Peyer's patch (tissue), 4 donors: ENCODE data around the gene DHX34.
"Not testable (repeated sequence)": the region's sequence is repeated elsewhere in the genome, so short reads cannot be mapped to it uniquely, and the experiment has no call there.

ENCODE experiments used
- POLR2A ChIP-seq, 2 donors: fragments of 450-650 bp; IDR thresholded peaks; one replicate each; pipeline ENCODE4 v1.5.1; 2017; ENCODE audit warnings: antibody characterized with exemption in 2 of 2, mild to moderate bottlenecking in 2 of 2, moderate library complexity in 2 of 2
- TF ChIP-seq, protein P1 (sequence below), 6 experiments: fragments of 450-650 bp in 4 of 6; fragments of 200-600 bp in 2 of 6; sonication (generic) in 1 of 6; IDR thresholded peaks; one replicate each; pipeline ENCODE4 v1.5.1; 2017 to 2019; ENCODE audit warnings: antibody characterized with exemption in 6 of 6, mild to moderate bottlenecking in 3 of 6, moderate library complexity in 1 of 6

DNA sequence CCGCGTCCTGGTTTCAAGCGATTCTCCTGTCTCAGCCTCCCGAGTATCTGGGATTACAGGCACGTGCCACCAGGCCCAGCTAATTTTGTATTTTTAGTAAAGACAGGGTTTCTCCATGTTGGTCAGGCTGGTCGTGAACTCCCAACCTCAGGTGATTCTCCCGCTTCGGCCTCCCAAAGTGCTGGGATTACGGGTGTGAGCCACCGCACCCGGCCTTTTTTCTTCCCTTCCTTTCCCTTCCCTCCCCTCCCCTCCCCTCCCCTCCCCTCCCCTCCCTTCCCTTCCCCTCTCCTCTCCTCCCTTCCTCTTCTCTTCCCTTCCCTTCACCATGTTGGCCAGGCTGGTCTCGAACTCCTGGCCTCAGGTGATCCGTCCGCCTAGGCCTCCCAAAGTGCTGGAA lies 48.2 kb upstream of the DHX34 start:
- TF ChIP-seq, protein P1, sequence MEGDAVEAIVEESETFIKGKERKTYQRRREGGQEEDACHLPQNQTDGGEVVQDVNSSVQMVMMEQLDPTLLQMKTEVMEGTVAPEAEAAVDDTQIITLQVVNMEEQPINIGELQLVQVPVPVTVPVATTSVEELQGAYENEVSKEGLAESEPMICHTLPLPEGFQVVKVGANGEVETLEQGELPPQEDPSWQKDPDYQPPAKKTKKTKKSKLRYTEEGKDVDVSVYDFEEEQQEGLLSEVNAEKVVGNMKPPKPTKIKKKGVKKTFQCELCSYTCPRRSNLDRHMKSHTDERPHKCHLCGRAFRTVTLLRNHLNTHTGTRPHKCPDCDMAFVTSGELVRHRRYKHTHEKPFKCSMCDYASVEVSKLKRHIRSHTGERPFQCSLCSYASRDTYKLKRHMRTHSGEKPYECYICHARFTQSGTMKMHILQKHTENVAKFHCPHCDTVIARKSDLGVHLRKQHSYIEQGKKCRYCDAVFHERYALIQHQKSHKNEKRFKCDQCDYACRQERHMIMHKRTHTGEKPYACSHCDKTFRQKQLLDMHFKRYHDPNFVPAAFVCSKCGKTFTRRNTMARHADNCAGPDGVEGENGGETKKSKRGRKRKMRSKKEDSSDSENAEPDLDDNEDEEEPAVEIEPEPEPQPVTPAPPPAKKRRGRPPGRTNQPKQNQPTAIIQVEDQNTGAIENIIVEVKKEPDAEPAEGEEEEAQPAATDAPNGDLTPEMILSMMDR (IDR thresholded peaks at IDR 0.05), result not testable (repeated sequence)
- TF ChIP-seq POLR2A (IDR thresholded peaks at IDR 0.05), result not testable (repeated sequence)
